Cerebellar nuclear complex (tissue), 1 donor: ENCODE measurements around the gene ZNF546.

Source experiments
- DNase-seq, 2 experiments: peaks; one replicate each; lab custom pipeline; 2025; lab: John Stamatoyannopoulos, UW

The ZNF546 gene

GRCh38 chr19:40055832-40056504 lies 59.1 kb downstream of the ZNF546 start, which contains the start of gene ZNF780B:
ZNF780B (minus strand) TSS chr19:40056231; CDS start chr19:40050332, 5,899 bp downstream.
- DNase-seq: peak in 1 of 2 experiments; percentile 53

- DNase-seq: no peak
These were observed 59.6 kb downstream of the ZNF546 start for GRCh38 chr19:40056505-40056904.

GRCh38 chr19:40057166-40057565 lies 60.3 kb downstream of the ZNF546 start:
- DNase-seq: no peak

GRCh38 chr19:40059624-40060023 lies 62.8 kb downstream of the ZNF546 start:
- no peak for DNase-seq

- no peak for DNase-seq
These were observed 73.2 kb downstream of the ZNF546 start for GRCh38 chr19:40070058-40070457.
